ENCODE data around the gene MYO1D.

- no peak for TF ChIP-seq MAX (IDR thresholded peaks at IDR 0.05)
- TF ChIP-seq YY1 (IDR thresholded peaks at IDR 0.05) = no peak
- TF ChIP-seq RXRA (IDR thresholded peaks at IDR 0.05) = peak; percentile 59 to 89
- peak; percentile 44 for TF ChIP-seq CTCF (IDR thresholded peaks at IDR 0.05; ENCODE audit: low read depth, low read length, missing input control)
- TF ChIP-seq RAD21 (IDR thresholded peaks at IDR 0.05) = peak; percentile 52 to 65
- TF ChIP-seq JUND (IDR thresholded peaks at IDR 0.05) = no peak
- TF ChIP-seq ATF3 (IDR thresholded peaks at IDR 0.05) = no peak
- TF ChIP-seq SP1 (IDR thresholded peaks at IDR 0.05) = no peak
Observed at GRCh38 chr17:32461853-32462617, 414.9 kb downstream of the MYO1D start.

Data from liver (tissue), 3 donors.